GM23338 (cell line): ENCODE results near the gene PPIP5K2. TPM values are rescaled to one million over a fixed set of nuclear protein-coding genes. Genes with fewer than 3 reads are reported as not detected.

Experiments
- ATAC-seq: fragments of 200-7000 bp; cut with Tn5 transposase; 3 replicates; pipeline ENCODE4 v1.9.1; 2020
- DNase-seq: peaks from one replicate; pipeline ENCODE4 v3.0.0-alpha.2; 2015; ENCODE audit warnings: low spot score
- H2AFZ ChIP-seq: fragments of 200-600 bp; sonication (generic); 2 replicates; pipeline ENCODE4 v1.8.0; 2016; ENCODE audit warnings: antibody characterized with exemption, mild to moderate bottlenecking, moderate library complexity
- H3F3A ChIP-seq: fragments of 200-600 bp; sonication (generic); replicated peaks from 2 replicates; pipeline ENCODE4 v1.8.0; 2017; ENCODE audit warnings: antibody characterized with exemption, mixed run types, low read depth
- H3K27ac ChIP-seq: fragments of 200-600 bp; sonication (generic); 2 replicates; pipeline ENCODE4 v1.6.1; 2016; ENCODE audit warnings: low read depth
- H3K27me3 ChIP-seq: fragments of 200-600 bp; sonication (generic); 2 replicates; pipeline ENCODE4 v1.8.0; 2016; ENCODE audit warnings: mild to moderate bottlenecking, mixed run types, moderate library complexity; ENCODE audit not compliant: insufficient read depth
- H3K36me3 ChIP-seq: fragments of 200-600 bp; sonication (generic); 2 replicates; pipeline ENCODE4 v1.8.0; 2016; ENCODE audit warnings: mild to moderate bottlenecking; ENCODE audit not compliant: insufficient read depth
- H3K4me1 ChIP-seq: fragments of 200-600 bp; sonication (generic); 2 replicates; pipeline ENCODE4 v1.8.0; 2016; ENCODE audit warnings: mild to moderate bottlenecking, moderate library complexity; ENCODE audit not compliant: insufficient read depth
- H3K4me2 ChIP-seq: fragments of 200-600 bp; sonication (generic); 2 replicates; pipeline ENCODE4 v1.7.1; 2017; ENCODE audit warnings: mixed run types
- H3K4me3 ChIP-seq: fragments of 200-600 bp; sonication (generic); 2 replicates; pipeline ENCODE4 v1.6.1; 2016; ENCODE audit warnings: mixed run types
- H3K79me2 ChIP-seq: fragments of 200-600 bp; sonication (generic); replicated peaks from 2 replicates; pipeline ENCODE4 v1.8.0; 2017; ENCODE audit warnings: mild to moderate bottlenecking; ENCODE audit not compliant: insufficient read depth
- H3K9me2 ChIP-seq: fragments of 200-600 bp; sonication (generic); 2 replicates; pipeline ENCODE4 v1.8.0; 2017; ENCODE audit not compliant: insufficient read depth
- H4K20me1 ChIP-seq: fragments of 200-600 bp; sonication (generic); replicated peaks from 2 replicates; pipeline ENCODE4 v1.8.0; 2017; ENCODE audit warnings: mild to moderate bottlenecking; ENCODE audit not compliant: insufficient read depth
- H3K27ac Mint-ChIP-seq: 2 replicates; pipeline ENCODE4 v1.8.0; 2020; ENCODE audit warnings: inconsistent platforms, mild to moderate bottlenecking, moderate library complexity, mixed read lengths
- H3K27me3 Mint-ChIP-seq: 3 replicates; pipeline ENCODE4 v1.8.0; 2022; ENCODE audit warnings: low read depth, mild to moderate bottlenecking, moderate library complexity, mixed read lengths, inconsistent platforms; ENCODE audit not compliant: insufficient read depth, poor library complexity
- H3K36me3 Mint-ChIP-seq: 3 replicates; pipeline ENCODE4 v1.8.0; 2021; ENCODE audit warnings: low read depth, mild to moderate bottlenecking, inconsistent platforms, moderate library complexity, mixed read lengths
- H3K4me1 Mint-ChIP-seq: 3 replicates; pipeline ENCODE4 v1.8.0; 2020; ENCODE audit warnings: mild to moderate bottlenecking, inconsistent platforms, mixed read lengths
- H3K4me3 Mint-ChIP-seq: 3 replicates; pipeline ENCODE4 v1.8.0; 2021; ENCODE audit warnings: moderate library complexity, mild to moderate bottlenecking, inconsistent platforms, mixed read lengths
- H3K9me3 Mint-ChIP-seq: 3 replicates; pipeline ENCODE4 v1.8.0; 2020; ENCODE audit warnings: moderate library complexity, mild to moderate bottlenecking, inconsistent platforms, mixed read lengths
- EZH2 ChIP-seq: fragments of 200-600 bp; sonication (generic); IDR thresholded peaks from one replicate; pipeline ENCODE4 v1.8.0; 2017; ENCODE audit warnings: antibody characterized with exemption, mild to moderate bottlenecking, low read depth; ENCODE audit not compliant: unreplicated experiment
- NANOG ChIP-seq: IDR thresholded peaks from 2 replicates; pipeline ENCODE4 v1.6.1; 2016; ENCODE audit warnings: antibody characterized with exemption, borderline replicate concordance
- STAT1 ChIP-seq: IDR thresholded peaks from one replicate; pipeline ENCODE4 v1.6.1; 2016; ENCODE audit warnings: antibody characterized with exemption; ENCODE audit not compliant: unreplicated experiment
- ZNF114 ChIP-seq: fragments of 250-450 bp; sonication (Bioruptor Pico); IDR thresholded peaks from 2 replicates; pipeline ENCODE4 v1.5.0; 2020; ENCODE audit warnings: mild to moderate bottlenecking, moderate library complexity
- polyA plus RNA-seq: library from polyadenylated mRNA; unstranded; fragments of >200 nt; fragmentation: Nextera tagmentation; extraction: Ambion mirVana; gene quantifications from 2 replicates; pipeline ENCODE4 v1.2.1, GENCODE V29; 2016
- total RNA-seq: library from RNA; depleted of rRNA; stranded (reverse); fragments of >200 nt; shearing (Covaris generic); gene quantifications from 2 replicates; pipeline ENCODE4 v1.2.3, GENCODE V29; 2014
- TF ChIP-seq, protein P1 (sequence below), 2 experiments: fragments of 200-600 bp in 1 of 2; sonication (generic) in 1 of 2; conservative IDR thresholded peaks; 2 replicates each; pipeline versions ENCODE4 v1.5.1 to v1.6.1; 2016 to 2017; ENCODE audit warnings: antibody characterized with exemption in 2 of 2, low read depth in 2 of 2, mild to moderate bottlenecking in 2 of 2, moderate library complexity in 1 of 2
- TF ChIP-seq, protein P2 (sequence below): fragments of 250-450 bp; sonication (Bioruptor Pico); IDR thresholded peaks from 2 replicates; pipeline ENCODE4 v1.5.0; 2020; ENCODE audit warnings: mild to moderate bottlenecking, moderate library complexity

The PPIP5K2 gene
- total and polyA plus RNA-seq, 2 experiments from 2014 or later = 41.7 to 45.4 TPM

DNA sequence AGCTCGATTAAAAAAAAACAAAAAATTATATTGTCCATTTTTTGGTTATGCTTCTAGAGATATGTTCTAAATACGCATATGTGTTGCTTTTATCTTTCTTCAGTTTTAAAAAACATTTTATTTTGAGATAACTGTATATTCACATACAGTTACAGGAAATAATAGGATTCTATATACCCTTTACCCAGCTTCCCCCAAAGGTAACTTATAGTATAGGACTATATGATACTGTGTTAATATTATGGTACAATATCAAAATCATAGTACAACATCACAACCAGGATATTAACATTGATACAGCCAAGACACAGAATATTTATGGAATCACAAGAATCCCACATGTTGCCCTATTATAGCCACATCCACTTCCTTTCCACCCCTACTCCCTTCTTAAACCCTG, 129.0 kb downstream of the PPIP5K2 start:
- H2AFZ ChIP-seq = no peak overlapping the region
- Mint-ChIP-seq H3K9me3 (no peaks in the 10 kb centered on the region), H3K27ac (no peak overlapping the region), H3K4me1 (no peaks in the 10 kb centered on the region; the same call in 2 of the 3 replicates), H3K27me3 (peaks cover 5% of the 10 kb centered on the region), H3K36me3 (no peaks in the 10 kb centered on the region), H3K4me3 (no peak overlapping the region)
- no peaks in the 10 kb centered on the region for H3F3A ChIP-seq
- no peaks in the 10 kb centered on the region; the same call in 1 of the 2 replicates for H3K9me2 ChIP-seq
- H3K27ac ChIP-seq = no peak overlapping the region
- TF ChIP-seq EZH2 (no peak), STAT1 (no peak), ZNF114 (CRISPR knock-in tag) (no peak), NANOG (no peak)
- TF ChIP-seq, protein P1, sequence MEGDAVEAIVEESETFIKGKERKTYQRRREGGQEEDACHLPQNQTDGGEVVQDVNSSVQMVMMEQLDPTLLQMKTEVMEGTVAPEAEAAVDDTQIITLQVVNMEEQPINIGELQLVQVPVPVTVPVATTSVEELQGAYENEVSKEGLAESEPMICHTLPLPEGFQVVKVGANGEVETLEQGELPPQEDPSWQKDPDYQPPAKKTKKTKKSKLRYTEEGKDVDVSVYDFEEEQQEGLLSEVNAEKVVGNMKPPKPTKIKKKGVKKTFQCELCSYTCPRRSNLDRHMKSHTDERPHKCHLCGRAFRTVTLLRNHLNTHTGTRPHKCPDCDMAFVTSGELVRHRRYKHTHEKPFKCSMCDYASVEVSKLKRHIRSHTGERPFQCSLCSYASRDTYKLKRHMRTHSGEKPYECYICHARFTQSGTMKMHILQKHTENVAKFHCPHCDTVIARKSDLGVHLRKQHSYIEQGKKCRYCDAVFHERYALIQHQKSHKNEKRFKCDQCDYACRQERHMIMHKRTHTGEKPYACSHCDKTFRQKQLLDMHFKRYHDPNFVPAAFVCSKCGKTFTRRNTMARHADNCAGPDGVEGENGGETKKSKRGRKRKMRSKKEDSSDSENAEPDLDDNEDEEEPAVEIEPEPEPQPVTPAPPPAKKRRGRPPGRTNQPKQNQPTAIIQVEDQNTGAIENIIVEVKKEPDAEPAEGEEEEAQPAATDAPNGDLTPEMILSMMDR (conservative IDR thresholded peaks at IDR 0.05; ENCODE audit: low read depth in 2 of 2) = no peak
- TF ChIP-seq, protein P2, sequence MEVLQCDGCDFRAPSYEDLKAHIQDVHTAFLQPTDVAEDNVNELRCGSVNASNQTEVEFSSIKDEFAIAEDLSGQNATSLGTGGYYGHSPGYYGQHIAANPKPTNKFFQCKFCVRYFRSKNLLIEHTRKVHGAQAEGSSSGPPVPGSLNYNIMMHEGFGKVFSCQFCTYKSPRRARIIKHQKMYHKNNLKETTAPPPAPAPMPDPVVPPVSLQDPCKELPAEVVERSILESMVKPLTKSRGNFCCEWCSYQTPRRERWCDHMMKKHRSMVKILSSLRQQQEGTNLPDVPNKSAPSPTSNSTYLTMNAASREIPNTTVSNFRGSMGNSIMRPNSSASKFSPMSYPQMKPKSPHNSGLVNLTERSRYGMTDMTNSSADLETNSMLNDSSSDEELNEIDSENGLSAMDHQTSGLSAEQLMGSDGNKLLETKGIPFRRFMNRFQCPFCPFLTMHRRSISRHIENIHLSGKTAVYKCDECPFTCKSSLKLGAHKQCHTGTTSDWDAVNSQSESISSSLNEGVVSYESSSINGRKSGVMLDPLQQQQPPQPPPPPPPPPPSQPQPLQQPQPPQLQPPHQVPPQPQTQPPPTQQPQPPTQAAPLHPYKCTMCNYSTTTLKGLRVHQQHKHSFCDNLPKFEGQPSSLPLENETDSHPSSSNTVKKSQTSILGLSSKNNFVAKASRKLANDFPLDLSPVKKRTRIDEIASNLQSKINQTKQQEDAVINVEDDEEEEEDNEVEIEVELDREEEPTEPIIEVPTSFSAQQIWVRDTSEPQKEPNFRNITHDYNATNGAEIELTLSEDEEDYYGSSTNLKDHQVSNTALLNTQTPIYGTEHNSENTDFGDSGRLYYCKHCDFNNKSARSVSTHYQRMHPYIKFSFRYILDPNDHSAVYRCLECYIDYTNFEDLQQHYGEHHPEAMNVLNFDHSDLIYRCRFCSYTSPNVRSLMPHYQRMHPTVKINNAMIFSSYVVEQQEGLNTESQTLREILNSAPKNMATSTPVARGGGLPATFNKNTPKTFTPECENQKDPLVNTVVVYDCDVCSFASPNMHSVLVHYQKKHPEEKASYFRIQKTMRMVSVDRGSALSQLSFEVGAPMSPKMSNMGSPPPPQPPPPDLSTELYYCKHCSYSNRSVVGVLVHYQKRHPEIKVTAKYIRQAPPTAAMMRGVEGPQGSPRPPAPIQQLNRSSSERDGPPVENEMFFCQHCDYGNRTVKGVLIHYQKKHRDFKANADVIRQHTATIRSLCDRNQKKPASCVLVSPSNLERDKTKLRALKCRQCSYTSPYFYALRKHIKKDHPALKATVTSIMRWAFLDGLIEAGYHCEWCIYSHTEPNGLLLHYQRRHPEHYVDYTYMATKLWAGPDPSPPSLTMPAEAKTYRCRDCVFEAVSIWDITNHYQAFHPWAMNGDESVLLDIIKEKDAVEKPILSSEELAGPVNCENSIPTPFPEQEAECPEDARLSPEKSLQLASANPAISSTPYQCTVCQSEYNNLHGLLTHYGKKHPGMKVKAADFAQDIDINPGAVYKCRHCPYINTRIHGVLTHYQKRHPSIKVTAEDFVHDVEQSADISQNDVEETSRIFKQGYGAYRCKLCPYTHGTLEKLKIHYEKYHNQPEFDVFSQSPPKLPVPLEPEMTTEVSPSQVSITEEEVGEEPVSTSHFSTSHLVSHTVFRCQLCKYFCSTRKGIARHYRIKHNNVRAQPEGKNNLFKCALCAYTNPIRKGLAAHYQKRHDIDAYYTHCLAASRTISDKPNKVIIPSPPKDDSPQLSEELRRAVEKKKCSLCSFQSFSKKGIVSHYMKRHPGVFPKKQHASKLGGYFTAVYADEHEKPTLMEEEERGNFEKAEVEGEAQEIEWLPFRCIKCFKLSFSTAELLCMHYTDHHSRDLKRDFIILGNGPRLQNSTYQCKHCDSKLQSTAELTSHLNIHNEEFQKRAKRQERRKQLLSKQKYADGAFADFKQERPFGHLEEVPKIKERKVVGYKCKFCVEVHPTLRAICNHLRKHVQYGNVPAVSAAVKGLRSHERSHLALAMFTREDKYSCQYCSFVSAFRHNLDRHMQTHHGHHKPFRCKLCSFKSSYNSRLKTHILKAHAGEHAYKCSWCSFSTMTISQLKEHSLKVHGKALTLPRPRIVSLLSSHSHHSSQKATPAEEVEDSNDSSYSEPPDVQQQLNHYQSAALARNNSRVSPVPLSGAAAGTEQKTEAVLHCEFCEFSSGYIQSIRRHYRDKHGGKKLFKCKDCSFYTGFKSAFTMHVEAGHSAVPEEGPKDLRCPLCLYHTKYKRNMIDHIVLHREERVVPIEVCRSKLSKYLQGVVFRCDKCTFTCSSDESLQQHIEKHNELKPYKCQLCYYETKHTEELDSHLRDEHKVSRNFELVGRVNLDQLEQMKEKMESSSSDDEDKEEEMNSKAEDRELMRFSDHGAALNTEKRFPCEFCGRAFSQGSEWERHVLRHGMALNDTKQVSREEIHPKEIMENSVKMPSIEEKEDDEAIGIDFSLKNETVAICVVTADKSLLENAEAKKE (CRISPR knock-in tag) = no peak
- no peaks in the 10 kb centered on the region for H3K79me2 ChIP-seq
- H3K27me3 ChIP-seq = no peaks in the 10 kb centered on the region
- no peak for DNase-seq
- H3K4me2 ChIP-seq = no peak overlapping the region
- no peaks in the 10 kb centered on the region for H3K4me1 ChIP-seq
- H3K4me3 ChIP-seq = no peak overlapping the region
- no peaks in the 10 kb centered on the region for H3K36me3 ChIP-seq
- H4K20me1 ChIP-seq = no peaks in the 10 kb centered on the region
- ATAC-seq = no peak
